OCI-LY1 (cell line): ENCODE results near the gene AQP1.

Experiments
- H2AFZ ChIP-seq: fragments of 200-600 bp; sonication (generic), shearing (Covaris generic); 2 replicates; pipeline ENCODE4 v1.6.0; 2014; ENCODE audit warnings: antibody characterized with exemption, mild to moderate bottlenecking, low read length
- H3F3A ChIP-seq: fragments of 200-600 bp; sonication (generic), shearing (Covaris generic); 2 replicates; pipeline ENCODE4 v1.6.0; 2014; ENCODE audit warnings: mild to moderate bottlenecking, antibody characterized with exemption, low read length, moderate library complexity; ENCODE audit not compliant: insufficient read depth
- H3K27ac ChIP-seq: fragments of 200-600 bp; sonication (generic); 2 replicates; pipeline ENCODE4 v1.5.1; 2014; ENCODE audit warnings: low read length, mixed run types, mild to moderate bottlenecking, low read depth; ENCODE audit not compliant: poor library complexity, severe bottlenecking
- H3K27me3 ChIP-seq: fragments of 200-600 bp; sonication (generic); 2 replicates; pipeline ENCODE4 v1.6.0; 2014; ENCODE audit warnings: antibody characterized with exemption, mild to moderate bottlenecking, low read length, moderate library complexity; ENCODE audit not compliant: insufficient read depth
- H3K36me3 ChIP-seq: fragments of 200-600 bp; sonication (generic); 2 replicates; pipeline ENCODE4 v1.6.1; 2014; ENCODE audit warnings: mild to moderate bottlenecking, antibody characterized with exemption, low read length, moderate library complexity, mixed read lengths; ENCODE audit not compliant: insufficient read depth
- H3K4me1 ChIP-seq: fragments of 200-600 bp; sonication (generic); 2 replicates; pipeline ENCODE4 v1.5.1; 2014; ENCODE audit warnings: mild to moderate bottlenecking, low read length, moderate library complexity; ENCODE audit not compliant: insufficient read depth, severe bottlenecking
- H3K4me2 ChIP-seq: fragments of 200-600 bp; sonication (generic), shearing (Covaris generic); 2 replicates; pipeline ENCODE4 v1.6.1; 2014; ENCODE audit warnings: low read length
- H3K4me3 ChIP-seq: fragments of 200-600 bp; sonication (generic); 2 replicates; pipeline ENCODE4 v1.5.1; 2014; ENCODE audit warnings: low read length, low read depth, mild to moderate bottlenecking, mixed read lengths; ENCODE audit not compliant: poor library complexity, severe bottlenecking
- H3K79me2 ChIP-seq: fragments of 200-600 bp; shearing (Covaris generic); 2 replicates; pipeline ENCODE4 v1.6.1; 2016; ENCODE audit warnings: mixed run types, low read length, mixed read lengths; ENCODE audit not compliant: insufficient read depth
- H3K9ac ChIP-seq: fragments of 200-600 bp; sonication (generic), shearing (Covaris generic); 2 replicates; pipeline ENCODE4 v1.6.1; 2014; ENCODE audit warnings: mild to moderate bottlenecking, low read length, mixed read lengths
- H3K9me2 ChIP-seq: fragments of 200-600 bp; sonication (generic), shearing (Covaris generic); 2 replicates; pipeline ENCODE4 v1.6.1; 2014; ENCODE audit warnings: low read depth, mild to moderate bottlenecking, low read length, mixed read lengths
- H3K9me3 ChIP-seq: fragments of 200-600 bp; shearing (Covaris generic); 2 replicates; pipeline ENCODE4 v1.6.1; 2014; ENCODE audit warnings: low read length, mixed read lengths
- H4K20me1 ChIP-seq: fragments of 200-600 bp; sonication (generic), shearing (Covaris generic); 2 replicates; pipeline ENCODE4 v1.6.0; 2016; ENCODE audit warnings: mild to moderate bottlenecking, low read length; ENCODE audit not compliant: insufficient read depth
- CTCF ChIP-seq: fragments of 200-600 bp; sonication (generic), shearing (Covaris generic); IDR thresholded peaks from 2 replicates; pipeline ENCODE4 v1.5.1; 2017; ENCODE audit warnings: mild to moderate bottlenecking, antibody characterized with exemption, low read length, moderate library complexity, mixed read lengths
- EZH2 ChIP-seq: fragments of 200-600 bp; sonication (generic), shearing (Covaris generic); IDR thresholded peaks from 2 replicates; pipeline ENCODE4 v1.8.0; 2017; ENCODE audit warnings: borderline replicate concordance, mixed run types, mild to moderate bottlenecking, antibody characterized with exemption, low read length, moderate library complexity, mixed read lengths

The AQP1 gene

DNA sequence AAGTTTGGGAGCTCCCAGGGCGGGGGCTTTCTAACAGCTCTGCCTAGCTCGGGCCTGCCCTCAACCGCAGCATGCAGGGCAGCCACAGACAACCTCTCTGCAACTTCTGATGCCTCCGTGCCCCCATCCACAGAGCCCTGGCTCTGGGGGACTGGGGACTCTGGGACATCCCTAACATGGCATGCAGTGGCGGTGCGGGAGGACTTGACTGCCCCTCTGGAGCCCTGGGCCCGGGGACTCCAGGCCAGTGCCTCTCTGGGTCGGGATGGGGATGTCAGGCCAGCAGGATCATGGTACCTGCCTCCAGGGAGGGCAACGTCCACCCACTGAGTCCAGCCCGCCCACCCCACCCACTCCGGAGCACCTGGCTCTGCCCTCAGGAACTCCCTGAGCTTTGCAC is 520 bp upstream of the AQP1 start:
- no peaks in the 10 kb centered on the region for H3K4me1 ChIP-seq
- H3K4me2 ChIP-seq = no peak overlapping the region
- H3F3A ChIP-seq = no peaks in the 10 kb centered on the region
- H3K79me2 ChIP-seq = no peaks in the 10 kb centered on the region
- H3K4me3 ChIP-seq = no peak overlapping the region
- H3K36me3 ChIP-seq = no peaks in the 10 kb centered on the region
- TF ChIP-seq EZH2 (no peak), CTCF (no peak)
- no peaks in the 10 kb centered on the region for H4K20me1 ChIP-seq
- no peaks in the 10 kb centered on the region for H3K9me3 ChIP-seq
- no peak overlapping the region for H3K27ac ChIP-seq
- H3K9me2 ChIP-seq = no peaks in the 10 kb centered on the region
- H2AFZ ChIP-seq = no peak overlapping the region
- H3K9ac ChIP-seq = no peak overlapping the region
- no peaks in the 10 kb centered on the region; the same call in 1 of the 2 replicates for H3K27me3 ChIP-seq

- no peak overlapping the region for H3K9ac ChIP-seq
- no peaks in the 10 kb centered on the region for H3K9me3 ChIP-seq
- no peaks in the 10 kb centered on the region for H3F3A ChIP-seq
- no peak for TF ChIP-seq EZH2
- TF ChIP-seq CTCF = no peak
- no peak overlapping the region for H3K27ac ChIP-seq
- H3K27me3 ChIP-seq = no peaks in the 10 kb centered on the region; the same call in 1 of the 2 replicates
- no peaks in the 10 kb centered on the region for H3K36me3 ChIP-seq
- no peaks in the 10 kb centered on the region for H3K4me1 ChIP-seq
- no peaks in the 10 kb centered on the region for H3K79me2 ChIP-seq
- H2AFZ ChIP-seq = no peak overlapping the region
- no peaks in the 10 kb centered on the region for H4K20me1 ChIP-seq
- H3K4me3 ChIP-seq = no peak overlapping the region
- no peak overlapping the region for H3K4me2 ChIP-seq
- H3K9me2 ChIP-seq = no peaks in the 10 kb centered on the region
Measured at GRCh38 chr7:30912021-30912730, 523 bp downstream of the AQP1 start.

DNA sequence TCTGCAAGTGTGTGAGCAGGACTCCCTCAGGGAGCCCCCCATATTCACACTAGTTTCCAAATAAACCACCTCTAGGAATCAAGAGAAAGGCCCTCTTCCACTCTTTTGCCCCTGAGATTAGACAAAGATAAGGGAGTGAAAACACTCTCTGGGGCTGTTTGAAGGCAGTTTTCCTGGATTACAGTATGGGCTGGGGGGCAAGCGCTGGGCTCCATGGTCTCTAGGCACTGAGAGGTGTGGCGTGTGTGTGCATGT is 1.0 kb downstream of the AQP1 start:
- Histone ChIP-seq H3K9me3 (no peaks in the 10 kb centered on the region), H3K9me2 (no peaks in the 10 kb centered on the region), H4K20me1 (no peaks in the 10 kb centered on the region), H3K27me3 (no peaks in the 10 kb centered on the region; the same call in 1 of the 2 replicates), H2AFZ (no peak overlapping the region), H3K9ac (no peak overlapping the region), H3K36me3 (no peaks in the 10 kb centered on the region), H3K4me2 (no peak overlapping the region), H3F3A (no peaks in the 10 kb centered on the region), H3K4me3 (no peak overlapping the region), H3K27ac (no peak overlapping the region), H3K79me2 (no peaks in the 10 kb centered on the region), H3K4me1 (no peaks in the 10 kb centered on the region)
- no peak for TF ChIP-seq CTCF
- TF ChIP-seq EZH2 = no peak
